B cell (primary cell): ENCODE results near the gene RAB3A. TPM values are rescaled to one million over a fixed set of nuclear protein-coding genes. Genes with fewer than 3 reads are reported as not detected.

Source experiments
- ATAC-seq: fragments of 200-7000 bp; cut with Tn5 transposase; one replicate; pipeline ENCODE4 v1.10.0; 2021; ENCODE audit warnings: low read depth, mild to moderate bottlenecking, moderate number of reproducible peaks, moderate library complexity
- CTCF ChIA-PET: fragments of 350-600 bp; sonication (Branson Sonifier 250); formaldehyde crosslinking; loops from one replicate; lab custom pipeline; 2021; ENCODE audit warnings: antibody characterized with exemption, inconsistent platforms; lab: Charles Lee
- POLR2A ChIA-PET: fragments of 350-600 bp; sonication (Branson Sonifier 250); formaldehyde crosslinking; loops from one replicate; lab custom pipeline; 2021; ENCODE audit warnings: antibody characterized with exemption; lab: Charles Lee
- DNase-seq: peaks from one replicate; pipeline ENCODE4 v3.0.0; 2013
- H2AFZ ChIP-seq: 2 replicates; pipeline ENCODE4 v1.6.1; 2012; ENCODE audit warnings: mild to moderate bottlenecking, low read depth, low read length; ENCODE audit not compliant: insufficient read depth, poor library complexity, severe bottlenecking
- H3K27ac ChIP-seq, 2 donors: 1 replicate in 1 of 2; 2 replicates in 1 of 2; pipeline ENCODE4 v1.5.1; 2012 to 2013; ENCODE audit warnings: low read length in 2 of 2, mild to moderate bottlenecking in 2 of 2, moderate library complexity in 1 of 2
- H3K27me3 ChIP-seq, 4 experiments: fragments of 200-600 bp in 1 of 4; sonication (generic) in 1 of 4; replicated peaks in 1 of 4; 1 replicate in 2 of 4; 2 replicates in 2 of 4; pipeline versions ENCODE4 v1.6.1 to v1.7.0; 2013 to 2016; ENCODE audit warnings: low read length in 3 of 4, mild to moderate bottlenecking in 2 of 4, mixed read lengths in 1 of 4, moderate library complexity in 1 of 4; ENCODE audit not compliant: insufficient read depth in 4 of 4, control insufficient read depth in 3 of 4; ENCODE audit errors: control extremely low read depth in 1 of 4
- H3K36me3 ChIP-seq, 2 experiments: replicated peaks in 1 of 2; 1 replicate in 1 of 2; 2 replicates in 1 of 2; pipeline versions ENCODE4 v1.6.1 to v1.7.1; 2013; ENCODE audit warnings: low read length in 1 of 2; ENCODE audit not compliant: insufficient read depth in 2 of 2, control insufficient read depth in 1 of 2; ENCODE audit errors: control extremely low read depth in 1 of 2, extremely low read depth in 1 of 2
- H3K4me1 ChIP-seq, 2 donors: fragments of 200-600 bp in 1 of 2; sonication (generic) in 1 of 2; 1 replicate in 1 of 2; 2 replicates in 1 of 2; pipeline versions ENCODE4 v1.5.1 to v1.6.1; 2013 to 2017; ENCODE audit warnings: low read length in 2 of 2; ENCODE audit not compliant: control insufficient read depth in 2 of 2, insufficient read depth in 2 of 2
- H3K4me2 ChIP-seq: replicated peaks from 2 replicates; pipeline ENCODE3; 2012; ENCODE audit warnings: mild to moderate bottlenecking, low read depth, low read length; ENCODE audit not compliant: poor library complexity, severe bottlenecking
- H3K4me3 ChIP-seq, 5 experiments: fragments of 200-600 bp in 1 of 5; sonication (generic) in 1 of 5; 1 replicate in 3 of 5; 2 replicates in 2 of 5; pipeline versions ENCODE4 v1.5.1 to v1.7.0; 2011 to 2016; ENCODE audit warnings: low read length in 4 of 5, mild to moderate bottlenecking in 4 of 5, low read depth in 2 of 5, control low read depth in 1 of 5, moderate library complexity in 1 of 5; ENCODE audit not compliant: insufficient read depth in 1 of 5; ENCODE audit errors: control extremely low read depth in 1 of 5, extremely low read depth in 1 of 5
- H3K79me2 ChIP-seq: fragments of 200-600 bp; sonication (generic); one replicate; pipeline ENCODE4 v1.6.0; 2016; ENCODE audit warnings: low read length; ENCODE audit not compliant: control insufficient read depth, insufficient read depth
- H3K9ac ChIP-seq: fragments of 200-600 bp; sonication (generic); 2 replicates; pipeline ENCODE4 v1.6.1; 2017; ENCODE audit warnings: mild to moderate bottlenecking, low read length, moderate library complexity
- H3K9me3 ChIP-seq, 3 donors: one replicate each; pipeline versions ENCODE4 v1.6.1 to v1.7.1; 2013; ENCODE audit warnings: low read length in 2 of 3; ENCODE audit not compliant: control insufficient read depth in 2 of 3, insufficient read depth in 1 of 3; ENCODE audit errors: control extremely low read depth in 1 of 3
- H4K20me1 ChIP-seq: 2 replicates; pipeline ENCODE4 v1.6.0; 2012; ENCODE audit warnings: mild to moderate bottlenecking, low read length; ENCODE audit not compliant: insufficient read depth, control insufficient read depth, poor library complexity, severe bottlenecking
- H3K27ac Mint-ChIP-seq: one replicate; pipeline ENCODE4 v1.8.0; 2021; ENCODE audit warnings: mixed read lengths
- H3K27me3 Mint-ChIP-seq: one replicate; pipeline ENCODE4 v1.8.0; 2021; ENCODE audit warnings: mixed read lengths
- H3K4me1 Mint-ChIP-seq: one replicate; pipeline ENCODE4 v1.8.0; 2021; ENCODE audit warnings: mixed read lengths
- H3K4me3 Mint-ChIP-seq: one replicate; pipeline ENCODE4 v1.8.0; 2021; ENCODE audit warnings: mixed read lengths
- H3K9me3 Mint-ChIP-seq: one replicate; pipeline ENCODE4 v1.8.0; 2022; ENCODE audit warnings: mixed read lengths; ENCODE audit not compliant: insufficient read depth
- EZH2 ChIP-seq: IDR thresholded peaks from 2 replicates; pipeline ENCODE4 v1.6.1; 2012; ENCODE audit warnings: borderline replicate concordance, low read depth, mild to moderate bottlenecking, moderate library complexity, low read length; ENCODE audit not compliant: insufficient read depth, poor library complexity, severe bottlenecking
- WGBS: methylation state at CpG from one replicate; pipeline ENCODE4 v1.1.5; 2013; ENCODE audit warnings: missing lambda C conversion rate; ENCODE audit not compliant: insufficient coverage; 5-methylcytosine and 5-hydroxymethylcytosine counted together
- intact Hi-C: fragments of 100-400 bp; cut with micrococcal nuclease; formaldehyde crosslinking; loops from one replicate; pipeline ENCODE4 v1.10.0; 2022
- polyA plus RNA-seq: library from polyadenylated mRNA; depleted of rRNA; stranded (reverse); fragments of >200 nt; gene quantifications from 2 replicates; pipeline ENCODE4 v1.2.3, GENCODE V29; 2012
- total RNA-seq, 2 donors: library from RNA; stranded (reverse); fragments of 120-200 nt in 1 of 2; gene quantifications; 1 replicate in 1 of 2; 2 replicates in 1 of 2; pipeline versions ENCODE4 v1.2.3 to v1.2.4, GENCODE V29; 2013 to 2022
- TF ChIP-seq, protein P1 (sequence below): fragments of 200-600 bp; IDR thresholded peaks from one replicate; pipeline ENCODE4 v1.8.0; 2022; ENCODE audit warnings: antibody characterized with exemption, mild to moderate bottlenecking

RAB3A gene
- total and polyA plus RNA-seq, 2 donors (not counting 1 experiment from before 2014, with no cell fraction given): 7.7 to 10.4 TPM

DNA sequence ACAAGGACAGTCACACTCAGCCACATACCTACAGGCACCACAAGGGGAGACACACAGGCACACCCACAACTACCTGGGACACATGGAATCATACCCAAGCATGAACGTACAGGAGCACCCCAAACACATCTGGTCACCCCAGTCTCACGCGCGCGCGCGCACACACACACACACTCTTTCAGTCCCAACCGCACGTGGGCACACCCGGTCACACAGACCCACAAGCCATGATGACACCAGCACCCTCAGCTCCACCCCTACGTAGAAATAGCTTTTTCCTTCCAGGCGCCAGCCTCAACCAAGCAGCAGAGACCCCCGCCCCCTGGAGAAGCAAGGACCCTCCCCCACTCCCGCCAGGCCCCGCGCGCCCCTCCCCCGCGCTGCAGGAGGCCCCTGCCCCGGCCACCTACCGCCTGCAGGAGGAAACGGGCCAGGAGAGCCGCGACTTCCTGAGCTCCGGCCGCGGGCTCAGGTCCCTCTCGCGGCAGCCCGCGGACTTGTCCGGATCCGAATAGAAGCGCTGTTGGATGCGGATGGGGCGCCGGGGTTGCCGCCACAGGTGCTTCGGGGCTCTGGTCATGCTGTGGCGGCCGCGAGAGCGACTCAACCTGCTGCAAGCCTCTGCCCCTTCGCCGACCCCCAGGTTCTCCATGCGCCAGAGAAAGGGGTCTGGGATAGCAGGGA is 28.8 kb upstream of the RAB3A start:
- intact Hi-C loops: no loop called here
- DNase-seq: no peak
- H2AFZ ChIP-seq: no peak overlapping the region
- no peak overlapping the region for H3K4me2 ChIP-seq
- H3K4me1 ChIP-seq: peaks cover 22 to 25% of the 10 kb centered on the region in 2 donors
- no peaks in the 10 kb centered on the region for H3K36me3 ChIP-seq
- 12% methylated on average over 38 of the region's 46 CpGs for WGBS
- peaks cover 0 to 25% (median 6%) of the 10 kb centered on the region in 3 donors for H3K9me3 ChIP-seq
- no peaks in the 10 kb centered on the region for H3K9me3 Mint-ChIP-seq
- CTCF ChIA-PET: interaction anchor here (0.9 to 1.8 kb wide), 6 partner anchors 13 to 155 kb away, joined by 3 to 5 read pairs (median 4); no protein-coding TSS in a partner anchor
- peaks cover 0 to 79% (median 34%) of the 10 kb centered on the region in 4 experiments for H3K27me3 ChIP-seq
- H3K27me3 Mint-ChIP-seq: peaks cover 70% of the 10 kb centered on the region
- POLR2A ChIA-PET: interaction anchor here (0.6 to 1.1 kb wide), 6 partner anchors 9 to 171 kb away, joined by 3 to 6 read pairs (median 4); no protein-coding TSS in a partner anchor
- TF ChIP-seq, protein P1, sequence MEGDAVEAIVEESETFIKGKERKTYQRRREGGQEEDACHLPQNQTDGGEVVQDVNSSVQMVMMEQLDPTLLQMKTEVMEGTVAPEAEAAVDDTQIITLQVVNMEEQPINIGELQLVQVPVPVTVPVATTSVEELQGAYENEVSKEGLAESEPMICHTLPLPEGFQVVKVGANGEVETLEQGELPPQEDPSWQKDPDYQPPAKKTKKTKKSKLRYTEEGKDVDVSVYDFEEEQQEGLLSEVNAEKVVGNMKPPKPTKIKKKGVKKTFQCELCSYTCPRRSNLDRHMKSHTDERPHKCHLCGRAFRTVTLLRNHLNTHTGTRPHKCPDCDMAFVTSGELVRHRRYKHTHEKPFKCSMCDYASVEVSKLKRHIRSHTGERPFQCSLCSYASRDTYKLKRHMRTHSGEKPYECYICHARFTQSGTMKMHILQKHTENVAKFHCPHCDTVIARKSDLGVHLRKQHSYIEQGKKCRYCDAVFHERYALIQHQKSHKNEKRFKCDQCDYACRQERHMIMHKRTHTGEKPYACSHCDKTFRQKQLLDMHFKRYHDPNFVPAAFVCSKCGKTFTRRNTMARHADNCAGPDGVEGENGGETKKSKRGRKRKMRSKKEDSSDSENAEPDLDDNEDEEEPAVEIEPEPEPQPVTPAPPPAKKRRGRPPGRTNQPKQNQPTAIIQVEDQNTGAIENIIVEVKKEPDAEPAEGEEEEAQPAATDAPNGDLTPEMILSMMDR: no peak
- no peak for TF ChIP-seq EZH2
- no peaks in the 10 kb centered on the region for H3K79me2 ChIP-seq
- no peak overlapping the region for H3K9ac ChIP-seq
- peak overlapping the region; percentile 50 for H3K27ac Mint-ChIP-seq
- H3K4me1 Mint-ChIP-seq: peaks cover 23% of the 10 kb centered on the region
- no peak for ATAC-seq
- H3K27ac ChIP-seq: no peak overlapping the region
- no peaks in the 10 kb centered on the region for H4K20me1 ChIP-seq
- no peak overlapping the region for H3K4me3 ChIP-seq
- H3K4me3 Mint-ChIP-seq: peak overlapping the region; percentile 16

DNA sequence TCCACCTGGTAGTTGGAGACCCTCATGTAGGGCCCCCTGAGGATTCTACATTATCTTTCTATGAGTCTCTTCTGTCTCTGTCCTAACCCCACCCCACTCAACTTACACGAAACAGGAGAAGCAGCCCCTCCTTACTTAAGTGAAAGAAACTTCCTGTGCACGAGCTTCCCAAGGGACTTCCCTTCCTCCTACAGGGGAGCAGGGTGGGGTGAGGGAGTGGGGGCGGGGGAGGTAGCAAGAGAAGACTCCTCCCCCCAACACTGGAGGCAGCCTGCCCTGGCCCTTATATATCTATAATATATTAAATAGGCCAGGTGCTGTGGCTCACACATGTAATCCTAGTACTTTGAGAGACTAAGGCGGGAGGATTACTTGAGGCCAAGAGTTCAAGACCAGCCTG is 27.9 kb upstream of the RAB3A start:
- Histone ChIP-seq H3K4me2 (peak overlapping the region; percentile 44), H3K27me3 (peaks cover 0 to 84% (median 41%) of the 10 kb centered on the region in 4 experiments), H4K20me1 (no peaks in the 10 kb centered on the region), H2AFZ (no peak overlapping the region), H3K36me3 (no peaks in the 10 kb centered on the region), H3K9me3 (peaks cover 0 to 25% (median 6%) of the 10 kb centered on the region in 3 donors), H3K9ac (no peak overlapping the region), H3K27ac (no peak overlapping the region), H3K4me3 (no peak overlapping the region), H3K79me2 (no peaks in the 10 kb centered on the region), H3K4me1 (peaks cover 25 to 29% of the 10 kb centered on the region in 2 donors)
- Mint-ChIP-seq H3K4me1 (peaks cover 29% of the 10 kb centered on the region), H3K27me3 (peaks cover 76% of the 10 kb centered on the region), H3K9me3 (no peaks in the 10 kb centered on the region), H3K27ac (no peak overlapping the region), H3K4me3 (no peak overlapping the region)
- ATAC-seq (no peak), DNase-seq (no peak)
- TF ChIP-seq, protein P1: no peak
- no peak for TF ChIP-seq EZH2
- POLR2A ChIA-PET: interaction anchor here (0.6 kb wide), 1 partner anchor 146 kb away, joined by 6 read pairs; no protein-coding TSS in a partner anchor
- intact Hi-C loops: no loop called here
- WGBS: 80% methylated on average over 1 of the region's 4 CpGs
- CTCF ChIA-PET: interaction anchor here (1.1 to 2.1 kb wide), 4 partner anchors 10 to 97 kb away, joined by 3 to 6 read pairs (median 5); no protein-coding TSS in a partner anchor
